Endodermal cell (in vitro differentiated cells): Measurements from ENCODE around the gene ABCC6. TPM values are rescaled to one million over a fixed set of nuclear protein-coding genes. Genes with fewer than 3 reads are reported as not detected.

Experiments
- DNase-seq: peaks from one replicate; pipeline ENCODE4 v3.0.0-alpha.2; 2017
- H3K27ac ChIP-seq: 2 replicates; pipeline ENCODE4 v1.5.1; 2013; ENCODE audit warnings: mild to moderate bottlenecking, low read depth, low read length, moderate library complexity
- H3K27me3 ChIP-seq: 2 replicates; pipeline ENCODE4 v1.6.1; 2013; ENCODE audit warnings: mild to moderate bottlenecking, low read length, moderate library complexity; ENCODE audit not compliant: insufficient read depth, control insufficient read depth, poor library complexity, severe bottlenecking
- H3K36me3 ChIP-seq: 2 replicates; pipeline ENCODE4 v1.7.0; 2013; ENCODE audit warnings: mild to moderate bottlenecking, low read length, moderate library complexity; ENCODE audit not compliant: control insufficient read depth, insufficient read depth
- H3K4me1 ChIP-seq: one replicate; pipeline ENCODE4 v1.7.0; 2013; ENCODE audit warnings: low read length; ENCODE audit not compliant: control insufficient read depth, insufficient read depth
- H3K4me3 ChIP-seq: 2 replicates; pipeline ENCODE4 v1.5.1; 2013; ENCODE audit warnings: mild to moderate bottlenecking, low read length, moderate library complexity
- H3K9ac ChIP-seq: 2 replicates; pipeline ENCODE4 v1.6.1; 2013; ENCODE audit warnings: mild to moderate bottlenecking, low read length, moderate library complexity; ENCODE audit not compliant: poor library complexity, severe bottlenecking; ENCODE audit errors: extremely low read depth
- H3K9me3 ChIP-seq: 2 replicates; pipeline ENCODE4 v1.6.1; 2013; ENCODE audit warnings: mild to moderate bottlenecking, low read length, moderate library complexity; ENCODE audit not compliant: control insufficient read depth
- H3K27ac Mint-ChIP-seq: 2 replicates; pipeline ENCODE4 v1.8.0; 2020; ENCODE audit warnings: mixed read lengths
- H3K27me3 Mint-ChIP-seq: 2 replicates; pipeline ENCODE4 v1.8.0; 2021; ENCODE audit warnings: mild to moderate bottlenecking, mixed read lengths; ENCODE audit not compliant: insufficient read depth
- H3K36me3 Mint-ChIP-seq: 2 replicates; pipeline ENCODE4 v1.8.0; 2020; ENCODE audit warnings: low read depth, mixed read lengths
- H3K4me1 Mint-ChIP-seq: 2 replicates; pipeline ENCODE4 v1.8.0; 2020; ENCODE audit warnings: mixed read lengths
- H3K4me3 Mint-ChIP-seq: 2 replicates; pipeline ENCODE4 v1.8.0; 2020; ENCODE audit warnings: mild to moderate bottlenecking, moderate library complexity, mixed read lengths
- H3K9me3 Mint-ChIP-seq: 2 replicates; pipeline ENCODE4 v1.8.0; 2020; ENCODE audit warnings: mild to moderate bottlenecking, mixed read lengths
- WGBS, 2 experiments: methylation state at CpG; one replicate each; pipeline versions ENCODE4 v1.1.5 to v1.1.7; 2013; ENCODE audit warnings: missing lambda C conversion rate in 2 of 2, mixed read lengths in 1 of 2; ENCODE audit not compliant: insufficient coverage in 1 of 2, insufficient read length in 1 of 2; 5-methylcytosine and 5-hydroxymethylcytosine counted together
- total RNA-seq, 2 donors: library from RNA; stranded (reverse); fragmentation: NEBNext Ultra II Directional in 1 of 2; extraction: Animal tissue kit (Norgen Biotek cat#: 25700) in 1 of 2; gene quantifications; 2 replicates in 1 of 2; 3 replicates in 1 of 2; pipeline ENCODE4 v1.2.1, GENCODE V29; 2021
- TF ChIP-seq, protein P1 (sequence below): fragments of 200-600 bp; sonication (generic); conservative IDR thresholded peaks from 2 replicates; pipeline ENCODE4 v1.5.0; 2021; ENCODE audit warnings: antibody characterized with exemption, mild to moderate bottlenecking

Gene ABCC6
- total RNA-seq, 2 donors from 2014 or later = 6.5 to 7.8 TPM

GRCh38 chr16:16178455-16179162 lies 44.7 kb downstream of the ABCC6 start:
- peaks cover 28% of the 10 kb centered on the region for H3K9me3 Mint-ChIP-seq
- Histone ChIP-seq H3K9me3 (peaks cover 23% of the 10 kb centered on the region), H3K4me3 (no peak overlapping the region), H3K27ac (no peak overlapping the region), H3K36me3 (no peaks in the 10 kb centered on the region), H3K9ac (no peak overlapping the region), H3K4me1 (no peaks in the 10 kb centered on the region), H3K27me3 (no peaks in the 10 kb centered on the region)
- no peak overlapping the region for H3K27ac Mint-ChIP-seq
- no peak overlapping the region for H3K4me3 Mint-ChIP-seq
- TF ChIP-seq, protein P1, sequence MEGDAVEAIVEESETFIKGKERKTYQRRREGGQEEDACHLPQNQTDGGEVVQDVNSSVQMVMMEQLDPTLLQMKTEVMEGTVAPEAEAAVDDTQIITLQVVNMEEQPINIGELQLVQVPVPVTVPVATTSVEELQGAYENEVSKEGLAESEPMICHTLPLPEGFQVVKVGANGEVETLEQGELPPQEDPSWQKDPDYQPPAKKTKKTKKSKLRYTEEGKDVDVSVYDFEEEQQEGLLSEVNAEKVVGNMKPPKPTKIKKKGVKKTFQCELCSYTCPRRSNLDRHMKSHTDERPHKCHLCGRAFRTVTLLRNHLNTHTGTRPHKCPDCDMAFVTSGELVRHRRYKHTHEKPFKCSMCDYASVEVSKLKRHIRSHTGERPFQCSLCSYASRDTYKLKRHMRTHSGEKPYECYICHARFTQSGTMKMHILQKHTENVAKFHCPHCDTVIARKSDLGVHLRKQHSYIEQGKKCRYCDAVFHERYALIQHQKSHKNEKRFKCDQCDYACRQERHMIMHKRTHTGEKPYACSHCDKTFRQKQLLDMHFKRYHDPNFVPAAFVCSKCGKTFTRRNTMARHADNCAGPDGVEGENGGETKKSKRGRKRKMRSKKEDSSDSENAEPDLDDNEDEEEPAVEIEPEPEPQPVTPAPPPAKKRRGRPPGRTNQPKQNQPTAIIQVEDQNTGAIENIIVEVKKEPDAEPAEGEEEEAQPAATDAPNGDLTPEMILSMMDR = no peak
- 90% methylated on average over 5 to 7 of the region's 7 CpGs for WGBS, 2 experiments
- peaks cover 16% of the 10 kb centered on the region for H3K36me3 Mint-ChIP-seq
- no peak for DNase-seq
- peaks cover 5% of the 10 kb centered on the region for H3K4me1 Mint-ChIP-seq
- H3K27me3 Mint-ChIP-seq = no peaks in the 10 kb centered on the region

- Histone ChIP-seq H3K4me3 (no peak overlapping the region), H3K36me3 (no peaks in the 10 kb centered on the region), H3K27me3 (no peaks in the 10 kb centered on the region), H3K4me1 (no peaks in the 10 kb centered on the region), H3K9ac (no peak overlapping the region), H3K27ac (no peak overlapping the region), H3K9me3 (peaks cover 23% of the 10 kb centered on the region)
- Mint-ChIP-seq H3K4me3 (no peak overlapping the region), H3K36me3 (peaks cover 16% of the 10 kb centered on the region), H3K9me3 (peaks cover 28% of the 10 kb centered on the region), H3K4me1 (no peaks in the 10 kb centered on the region), H3K27me3 (no peaks in the 10 kb centered on the region), H3K27ac (no peak overlapping the region)
- no peak for DNase-seq
- TF ChIP-seq, protein P1 = no peak
Measured at GRCh38 chr16:16176328-16176727, 47.0 kb downstream of the ABCC6 start.

DNA sequence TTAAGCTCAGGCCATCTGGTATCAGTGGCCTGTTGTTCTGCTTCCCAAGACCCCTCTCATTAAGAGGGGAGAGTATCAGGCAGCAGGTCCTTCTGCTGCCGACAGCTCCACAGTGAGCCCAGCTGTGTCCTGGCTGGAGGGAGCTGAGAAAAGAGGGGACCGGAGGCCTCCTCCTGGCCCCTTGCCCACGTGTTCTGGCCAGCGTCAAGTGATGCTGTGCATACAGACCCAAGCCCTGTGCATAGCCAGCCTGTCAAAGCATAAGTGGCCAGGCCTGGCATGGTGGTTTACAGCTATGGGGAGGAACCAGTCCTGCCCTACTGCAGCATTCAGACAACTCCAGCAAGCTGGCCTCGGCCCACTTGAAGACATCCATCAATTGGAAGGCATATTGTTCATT lies 48.0 kb downstream of the ABCC6 start:
- Mint-ChIP-seq H3K4me1 (no peaks in the 10 kb centered on the region), H3K27ac (no peak overlapping the region), H3K27me3 (no peaks in the 10 kb centered on the region), H3K4me3 (no peak overlapping the region), H3K36me3 (peaks cover 16% of the 10 kb centered on the region), H3K9me3 (peaks cover 28% of the 10 kb centered on the region)
- DNase-seq = no peak
- Histone ChIP-seq H3K4me3 (no peak overlapping the region), H3K27ac (no peak overlapping the region), H3K4me1 (no peaks in the 10 kb centered on the region), H3K36me3 (no peaks in the 10 kb centered on the region), H3K27me3 (no peaks in the 10 kb centered on the region), H3K9ac (no peak overlapping the region), H3K9me3 (peaks cover 23% of the 10 kb centered on the region)
- 89% methylated on average over 3 to 5 of the region's 5 CpGs for WGBS, 2 experiments
- TF ChIP-seq, protein P1 = no peak
